A673 (cell line): ENCODE data around the gene PAPOLA. TPM values are rescaled to one million over a fixed set of nuclear protein-coding genes. Genes with fewer than 3 reads are reported as not detected.

Experiments
- BruUV-seq: library from RNA; stranded (reverse); fragments of 400-500 nt; replicated peaks from 2 replicates; lab custom pipeline; 2021; lab: Mats Ljungman, UMichigan
- CTCF ChIA-PET: fragments of 300-600 bp; sonication (Branson Sonifier 250); formaldehyde crosslinking; loops from one replicate; lab custom pipeline; 2022; ENCODE audit warnings: antibody characterized with exemption; lab: Charles Lee
- POLR2A ChIA-PET: fragments of 300-600 bp; sonication (Branson Sonifier 250); formaldehyde crosslinking; loops from one replicate; lab custom pipeline; 2022; ENCODE audit warnings: antibody characterized with exemption; ENCODE audit not compliant: low non-redundant PET; lab: Charles Lee
- DNase-seq: peaks from one replicate; pipeline ENCODE4 v3.0.0-alpha.2; 2015; ENCODE audit warnings: low spot score
- H3K27ac ChIP-seq: fragments of 200-600 bp; sonication (generic); 2 replicates; pipeline ENCODE4 v1.5.1; 2016; ENCODE audit warnings: mixed run types, low read depth, mild to moderate bottlenecking, mixed read lengths, antibody characterized with exemption, low read length; ENCODE audit not compliant: poor library complexity, severe bottlenecking
- H3K27me3 ChIP-seq: fragments of 200-600 bp; sonication (generic); replicated peaks from 2 replicates; pipeline ENCODE4 v1.6.1; 2017; ENCODE audit warnings: mixed run types, low read depth, mild to moderate bottlenecking, mixed read lengths, antibody characterized with exemption, low read length; ENCODE audit not compliant: insufficient read depth, poor library complexity
- H3K36me3 ChIP-seq: fragments of 200-600 bp; sonication (generic); 2 replicates; pipeline ENCODE4 v1.6.1; 2016; ENCODE audit warnings: mixed run types, mild to moderate bottlenecking, mixed read lengths, antibody characterized with exemption, low read length; ENCODE audit not compliant: insufficient read depth, poor library complexity, severe bottlenecking
- H3K4me1 ChIP-seq: fragments of 200-600 bp; sonication (generic); 2 replicates; pipeline ENCODE4 v1.6.1; 2017; ENCODE audit warnings: mixed run types, mild to moderate bottlenecking, mixed read lengths, antibody characterized with exemption, low read length; ENCODE audit not compliant: insufficient read depth, poor library complexity, severe bottlenecking
- H3K4me3 ChIP-seq: fragments of 200-600 bp; sonication (generic); 2 replicates; pipeline ENCODE4 v1.5.1; 2016; ENCODE audit warnings: low read depth, mixed run types, mild to moderate bottlenecking, mixed read lengths, low read length; ENCODE audit not compliant: poor library complexity, severe bottlenecking
- H3K9me3 ChIP-seq: fragments of 200-600 bp; sonication (generic); 2 replicates; pipeline ENCODE4 v1.6.1; 2016; ENCODE audit warnings: mixed run types, low read depth, mild to moderate bottlenecking, mixed read lengths, antibody characterized with exemption, low read length; ENCODE audit not compliant: poor library complexity, severe bottlenecking
- CTCF ChIP-seq: fragments of 300-800, 200-600 bp; sonication (generic); conservative IDR thresholded peaks from 2 replicates; pipeline ENCODE4 v1.5.1; 2017; ENCODE audit warnings: low read depth, mild to moderate bottlenecking, antibody characterized with exemption, low read length, moderate library complexity, mixed read lengths
- EZH2 ChIP-seq: fragments of 200-600 bp; sonication (generic); IDR thresholded peaks from 2 replicates; pipeline ENCODE4 v1.6.1; 2017; ENCODE audit warnings: borderline replicate concordance, low read depth, mild to moderate bottlenecking, mixed read lengths, antibody characterized with exemption, low read length; ENCODE audit not compliant: poor library complexity, severe bottlenecking
- intact Hi-C: fragments of 100-400 bp; cut with micrococcal nuclease; formaldehyde crosslinking; loops from one replicate; pipeline ENCODE4 v1.10.0; 2022; ENCODE audit not compliant: unreplicated experiment
- total RNA-seq: library from RNA; stranded (reverse); gene quantifications from 2 replicates; pipeline ENCODE4 v1.2.3, GENCODE V29; 2021

PAPOLA gene
- total RNA-seq, 1 experiment from 2014 or later: 337 TPM

DNA sequence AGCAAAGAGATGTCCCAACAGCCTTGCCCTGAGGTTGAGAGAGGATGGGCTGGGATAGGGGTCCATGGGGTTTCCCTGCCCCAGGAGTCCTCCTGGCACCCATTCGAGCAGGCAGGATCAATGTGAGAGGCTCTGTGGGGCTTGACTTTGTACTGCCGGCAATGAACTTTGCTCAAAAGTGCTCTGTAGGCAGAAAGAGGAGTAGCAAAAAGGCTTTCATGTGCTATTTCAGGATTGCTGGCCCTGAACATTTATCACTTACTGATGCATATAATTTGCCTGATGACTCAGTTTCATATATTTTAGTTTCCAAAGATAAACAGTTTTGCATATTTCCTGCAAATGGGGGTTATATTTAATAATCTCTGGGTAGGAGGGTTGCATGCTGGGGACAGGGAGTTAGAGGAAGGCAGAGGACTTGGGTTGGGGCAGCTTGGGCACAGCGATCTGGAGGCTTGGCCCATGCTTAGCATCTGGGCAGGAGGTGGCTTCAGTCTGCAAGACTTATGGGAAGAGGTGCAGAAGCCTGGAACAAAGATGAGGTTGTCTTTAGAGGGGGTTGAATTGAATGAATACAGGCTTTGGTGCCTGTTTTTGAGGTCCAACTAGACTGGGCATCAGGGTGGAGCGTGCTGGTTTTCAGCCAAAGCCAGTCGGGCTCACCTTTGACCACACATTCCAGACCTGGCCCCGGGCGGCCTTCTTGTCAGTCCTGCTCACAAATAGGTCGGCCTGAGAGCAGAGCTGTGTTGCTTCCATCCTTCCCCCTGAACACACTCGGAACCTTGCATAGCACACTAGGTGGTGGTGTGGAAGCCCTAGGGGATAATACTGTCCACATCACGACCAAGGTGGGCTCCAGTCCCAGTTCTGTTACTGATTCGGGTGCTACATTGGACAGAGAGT lies 101.4 kb downstream of the PAPOLA start:
- no peaks in the 10 kb centered on the region for H3K9me3 ChIP-seq
- no peaks in the 10 kb centered on the region for H3K27me3 ChIP-seq
- POLR2A ChIA-PET: no interaction called here
- H3K36me3 ChIP-seq: no peaks in the 10 kb centered on the region
- no peaks in the 10 kb centered on the region for H3K4me1 ChIP-seq
- CTCF ChIA-PET: no interaction called here
- no peak for DNase-seq
- TF ChIP-seq CTCF (no peak), EZH2 (no peak)
- intact Hi-C loops: no loop called here
- no peak overlapping the region for H3K4me3 ChIP-seq
- BruUV-seq: no TSS peak
- no peak overlapping the region for H3K27ac ChIP-seq

DNA sequence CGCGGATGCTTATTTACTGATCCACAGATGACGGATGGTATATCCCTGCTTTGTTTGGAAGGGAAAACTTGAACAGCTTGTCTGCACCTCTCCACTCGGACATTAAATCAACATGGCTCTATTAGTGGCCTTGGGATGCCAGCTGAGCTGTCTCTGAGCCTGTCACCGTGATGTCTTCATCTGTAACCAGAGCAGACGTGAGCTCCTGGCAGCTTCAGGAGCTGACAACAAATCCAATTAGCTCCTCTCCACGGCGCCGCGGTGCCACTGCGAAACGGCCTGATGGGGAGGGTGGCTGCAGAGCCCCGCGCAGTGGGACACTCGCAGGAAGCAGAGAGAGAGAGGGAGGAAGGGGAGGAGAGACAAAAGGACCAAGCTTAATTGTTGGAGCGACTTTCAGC lies 112.3 kb downstream of the PAPOLA start:
- POLR2A ChIA-PET: interaction anchor here (0.5 to 0.7 kb wide), 2 partner anchors 71 to 137 kb away, joined by 6 to 8 read pairs; no protein-coding TSS in a partner anchor

DNA sequence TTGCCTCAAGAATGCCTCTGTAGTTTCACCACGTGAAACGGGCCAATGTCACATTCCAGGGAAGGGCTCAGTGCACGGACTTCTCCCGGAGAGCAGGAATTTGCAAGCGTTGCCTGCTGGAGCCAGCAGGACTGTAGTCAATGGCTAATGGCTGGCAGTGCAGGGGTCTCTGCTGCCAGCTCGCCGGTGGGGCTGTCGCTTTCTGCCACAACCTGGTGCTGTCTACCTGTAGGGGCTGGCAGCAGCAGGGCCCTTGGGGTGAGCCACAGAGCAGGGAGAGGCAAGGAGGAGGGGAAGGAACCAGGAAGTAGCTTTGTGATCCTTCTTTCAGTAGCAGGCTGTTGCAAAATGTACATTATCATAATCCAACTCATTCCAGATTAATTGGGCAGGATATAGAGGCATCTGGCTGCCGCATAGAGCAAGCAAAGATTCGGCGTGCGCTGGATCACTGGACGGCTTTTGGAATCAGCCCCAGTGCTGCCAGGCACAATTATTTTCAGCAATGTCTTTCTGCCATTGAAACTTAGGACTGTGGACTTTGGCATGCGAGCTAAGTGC lies 114.1 kb downstream of the PAPOLA start:
- Histone ChIP-seq H3K27me3 (no peaks in the 10 kb centered on the region), H3K36me3 (no peaks in the 10 kb centered on the region), H3K4me1 (peaks cover 37% of the 10 kb centered on the region), H3K9me3 (no peaks in the 10 kb centered on the region), H3K4me3 (no peak overlapping the region), H3K27ac (peak overlapping the region; percentile 2)
- intact Hi-C loops: no loop called here
- POLR2A ChIA-PET: interaction anchor here (0.5 kb wide), 1 partner anchor 442 kb away, joined by 3 read pairs; no protein-coding TSS in a partner anchor
- DNase-seq: peak; percentile 70
- no TSS peak for BruUV-seq
- no peak for TF ChIP-seq EZH2
- TF ChIP-seq CTCF: no peak
- CTCF ChIA-PET: no interaction called here

More for the DNA sequence above, 112.3 kb downstream of the PAPOLA start:
- Histone ChIP-seq H3K27ac (peak overlapping the region; percentile 49), H3K9me3 (no peaks in the 10 kb centered on the region), H3K27me3 (no peaks in the 10 kb centered on the region), H3K4me1 (peaks cover 37% of the 10 kb centered on the region), H3K36me3 (no peaks in the 10 kb centered on the region), H3K4me3 (peak overlapping the region; percentile 11)
- intact Hi-C loops: no loop called here
- no TSS peak for BruUV-seq
- TF ChIP-seq CTCF (no peak), EZH2 (no peak)
- DNase-seq: peak; percentile 92
- CTCF ChIA-PET: no interaction called here

Other genes starting within 250 kb of the PAPOLA start
- not detected in 2 replicates for gene BDKRB1, start 246.2 kb upstream of the PAPOLA start, total RNA-seq
- 22.7 and 24.2 TPM in 2 replicates for gene ATG2B, start 139.0 kb upstream of the PAPOLA start, total RNA-seq
- 21.3 and 21.6 TPM in 2 replicates for gene GSKIP, start 138.9 kb upstream of the PAPOLA start, total RNA-seq
- gene AK7, start 110.3 kb upstream of the PAPOLA start, total RNA-seq: 138 TPM in 2 replicates